DND-41 (cell line): ENCODE results near the gene RPS27.

Source experiments
- ATAC-seq: fragments of 200-7000 bp; cut with Tn5 transposase; 3 replicates; pipeline ENCODE4 v1.9.1; 2021; ENCODE audit warnings: low read depth; ENCODE audit not compliant: insufficient read depth
- DNase-seq: peaks from one replicate; pipeline ENCODE4 v3.0.0-alpha.2; 2020
- H2AFZ ChIP-seq: 2 replicates; pipeline ENCODE4 v1.6.0; 2012; ENCODE audit warnings: low read depth, low read length
- H3K27ac ChIP-seq: 2 replicates; pipeline ENCODE4 v1.5.1; 2012; ENCODE audit warnings: low read length, inconsistent platforms
- H3K27me3 ChIP-seq: fragments of 200-600 bp; sonication (generic); 2 replicates; pipeline ENCODE4 v1.6.0; 2012; ENCODE audit warnings: low read length, mild to moderate bottlenecking, inconsistent platforms; ENCODE audit not compliant: insufficient read depth, poor library complexity
- H3K36me3 ChIP-seq: 2 replicates; pipeline ENCODE4 v1.5.1; 2012; ENCODE audit warnings: low read length, inconsistent platforms; ENCODE audit not compliant: insufficient read depth
- H3K4me1 ChIP-seq: 2 replicates; pipeline ENCODE4 v1.5.1; 2012; ENCODE audit warnings: mild to moderate bottlenecking, low read length; ENCODE audit not compliant: insufficient read depth
- H3K4me2 ChIP-seq: 2 replicates; pipeline ENCODE4 v1.6.0; 2012; ENCODE audit warnings: mild to moderate bottlenecking, moderate library complexity, low read length, inconsistent platforms; ENCODE audit not compliant: insufficient read depth
- H3K4me3 ChIP-seq, 2 experiments: fragments of 200-600 bp in 1 of 2; shearing (Covaris generic) in 1 of 2; 2 replicates each; pipeline ENCODE4 v1.5.1; 2012 to 2016; ENCODE audit warnings: inconsistent platforms in 2 of 2, low read length in 2 of 2, mild to moderate bottlenecking in 2 of 2, low read depth in 1 of 2, moderate library complexity in 1 of 2
- H3K79me2 ChIP-seq: 2 replicates; pipeline ENCODE4 v1.6.0; 2012; ENCODE audit warnings: low read length, inconsistent platforms; ENCODE audit not compliant: insufficient read depth
- H3K9ac ChIP-seq: 2 replicates; pipeline ENCODE4 v1.6.0; 2012; ENCODE audit warnings: low read depth, mild to moderate bottlenecking, inconsistent platforms, low read length, moderate library complexity
- H3K9me3 ChIP-seq: 2 replicates; pipeline ENCODE4 v1.5.1; 2012; ENCODE audit warnings: low read length, moderate library complexity, mild to moderate bottlenecking, inconsistent platforms; ENCODE audit not compliant: insufficient read depth, severe bottlenecking
- H4K20me1 ChIP-seq: 2 replicates; pipeline ENCODE4 v1.6.0; 2012; ENCODE audit warnings: low read length; ENCODE audit not compliant: insufficient read depth
- CTCF ChIP-seq: IDR thresholded peaks from 2 replicates; pipeline ENCODE4 v1.5.1; 2012; ENCODE audit warnings: borderline replicate concordance, low read length, moderate library complexity, mild to moderate bottlenecking; ENCODE audit not compliant: poor library complexity, severe bottlenecking; ENCODE audit errors: extremely low read depth
- EZH2 ChIP-seq: IDR thresholded peaks from 3 replicates; pipeline ENCODE4 v1.6.1; 2012; ENCODE audit warnings: borderline replicate concordance, low read depth, mild to moderate bottlenecking, moderate library complexity, low read length, inconsistent platforms; ENCODE audit not compliant: severe bottlenecking

The RPS27 gene

GRCh38 chr1:153945795-153946621 lies 44.6 kb upstream of the RPS27 start:
- peaks cover 68% of the 10 kb centered on the region for H3K36me3 ChIP-seq
- peak overlapping the region; percentile 75 to 90 for H3K4me3 ChIP-seq
- H3K79me2 ChIP-seq = peaks cover 36% of the 10 kb centered on the region
- H3K4me1 ChIP-seq = peaks cover 27% of the 10 kb centered on the region
- no peaks in the 10 kb centered on the region for H3K27me3 ChIP-seq
- ATAC-seq = peak; percentile 52
- H3K4me2 ChIP-seq = peak overlapping the region; percentile 80
- peak; percentile 68 for DNase-seq
- peak overlapping the region; percentile 88 for H3K9ac ChIP-seq
- peaks cover 11% of the 10 kb centered on the region for H4K20me1 ChIP-seq
- H3K27ac ChIP-seq = peak overlapping the region; percentile 78
- TF ChIP-seq CTCF (no peak), EZH2 (no peak)
- H2AFZ ChIP-seq = peak overlapping the region; percentile 73
- H3K9me3 ChIP-seq = no peaks in the 10 kb centered on the region

GRCh38 chr1:153946622-153947241 lies 43.8 kb upstream of the RPS27 start, which contains the start of gene DENND4B:
Gene DENND4B (minus strand): TSS chr1:153946718. CDS start chr1:153944374, 2,344 bp downstream.
- peak; percentile 76 for ATAC-seq
- H3K27me3 ChIP-seq = no peaks in the 10 kb centered on the region

GRCh38 chr1:153951183-153951582 lies 39.4 kb upstream of the RPS27 start:
- Histone ChIP-seq H3K9ac (no peak overlapping the region), H3K4me1 (peaks cover 16% of the 10 kb centered on the region), H4K20me1 (peaks cover 36% of the 10 kb centered on the region), H2AFZ (no peak overlapping the region), H3K36me3 (peaks cover 77% of the 10 kb centered on the region), H3K4me3 (no peak overlapping the region), H3K79me2 (peaks cover 41% of the 10 kb centered on the region), H3K9me3 (no peaks in the 10 kb centered on the region), H3K27ac (no peak overlapping the region), H3K4me2 (no peak overlapping the region), H3K27me3 (no peaks in the 10 kb centered on the region)
- TF ChIP-seq CTCF (no peak), EZH2 (no peak)
- DNase-seq = no peak
- ATAC-seq = no peak

More at GRCh38 chr1:153946622-153947241, 43.8 kb upstream of the RPS27 start, which contains the start of gene DENND4B:
- H2AFZ ChIP-seq = peak within 1 kb of the TSS; percentile 73
- DNase-seq = peak; percentile 76
- peak; percentile 92 for TF ChIP-seq CTCF
- no peak for TF ChIP-seq EZH2
- peak within 1 kb of the TSS; percentile 75 to 90 for H3K4me3 ChIP-seq
- peak within 1 kb of the TSS; percentile 88 for H3K9ac ChIP-seq
- peaks cover 36% of the 10 kb centered on the region for H3K79me2 ChIP-seq
- H3K36me3 ChIP-seq = peaks cover 68% of the 10 kb centered on the region
- peaks cover 10% of the 10 kb centered on the region for H4K20me1 ChIP-seq
- H3K4me2 ChIP-seq = peak within 1 kb of the TSS; percentile 80
- peak within 1 kb of the TSS; percentile 78 for H3K27ac ChIP-seq
- H3K4me1 ChIP-seq = peaks cover 27% of the 10 kb centered on the region
- H3K9me3 ChIP-seq = no peaks in the 10 kb centered on the region
